ENCODE results near the gene CHD3. TPM values are rescaled to one million over a fixed set of nuclear protein-coding genes. Genes with fewer than 3 reads are reported as not detected.
A peak's percentile ranks its signal among the peaks of the same experiment; 100 is the strongest.

Gene CHD3
- total and polyA plus RNA-seq, 2 of the 13 experiments (the other 11 are each of a cell fraction or from before 2014, with no cell fraction given): 2.7 to 3.7 TPM

GRCh38 chr17:7887482-7888183, 956 bp upstream of the CHD3 start (continued):
- TF ChIP-seq HOXA5 (CRISPR knock-in tag; IDR thresholded peaks at IDR 0.05) (no peak), ZFP62 (CRISPR knock-in tag; IDR thresholded peaks at IDR 0.05) (no peak), ZBTB33 (CRISPR knock-in tag; IDR thresholded peaks at IDR 0.05) (no peak), MTA3 (CRISPR knock-in tag; IDR thresholded peaks at IDR 0.05) (no peak), ZNF230 (CRISPR knock-in tag; IDR thresholded peaks at IDR 0.05) (no peak), SCMH1 (CRISPR knock-in tag; IDR thresholded peaks at IDR 0.05; ENCODE audit: borderline replicate concordance) (no peak), RXRB (CRISPR knock-in tag; IDR thresholded peaks at IDR 0.05; ENCODE audit: borderline replicate concordance) (peak; percentile 46; the same call in 1 of the 2 replicates), GMEB1 (CRISPR knock-in tag; IDR thresholded peaks at IDR 0.05; ENCODE audit: borderline replicate concordance) (no peak), NFIB (CRISPR knock-in tag; IDR thresholded peaks at IDR 0.05; ENCODE audit: borderline replicate concordance) (no peak), MEF2D (CRISPR knock-in tag; IDR thresholded peaks at IDR 0.05) (no peak), POLR2G (IDR thresholded peaks at IDR 0.05; ENCODE audit: low read depth, low read length) (peak; percentile 70), HNRNPK (IDR thresholded peaks at IDR 0.05; ENCODE audit: low read depth, low read length, poor library complexity, severe bottlenecking) (no peak), EED (CRISPR knock-in tag; IDR thresholded peaks at IDR 0.05) (no peak), CBFB (CRISPR knock-in tag; IDR thresholded peaks at IDR 0.05) (0 out of 2 replicates have a peak, but pooled peaks have one; percentile 16), IRF9 (CRISPR knock-in tag; IDR thresholded peaks at IDR 0.05; ENCODE audit: borderline replicate concordance) (no peak; the same call in 1 of the 2 replicates), ZNF772 (CRISPR knock-in tag; IDR thresholded peaks at IDR 0.05) (no peak), ZNF747 (CRISPR knock-in tag; IDR thresholded peaks at IDR 0.05; ENCODE audit: borderline replicate concordance) (no peak), CHD2 (IDR thresholded peaks at IDR 0.05; ENCODE audit: low read depth, low read length) (no peak), MXD3 (CRISPR knock-in tag; IDR thresholded peaks at IDR 0.05) (no peak), SMARCE1 (IDR thresholded peaks at IDR 0.05; ENCODE audit: borderline replicate concordance) (no peak), MAFK (conservative IDR thresholded peaks at IDR 0.05 in 1 of 2, IDR thresholded peaks at IDR 0.05 in 1 of 2; ENCODE audit: low read length in 2 of 2) (no peak), DR1 (CRISPR knock-in tag; IDR thresholded peaks at IDR 0.05) (no peak), ZFP1 (CRISPR knock-in tag; IDR thresholded peaks at IDR 0.05) (no peak), HNRNPL (IDR thresholded peaks at IDR 0.05; ENCODE audit: low read depth, low read length) (no peak), NR1H2 (CRISPR knock-in tag; IDR thresholded peaks at IDR 0.05; ENCODE audit: borderline replicate concordance, low read depth) (no peak), ATF7-NPFF (CRISPR knock-in tag; IDR thresholded peaks at IDR 0.05; ENCODE audit: low read depth) (no peak), PCBP2 (optimal IDR thresholded peaks at IDR 0.05; ENCODE audit: low read depth, low read length, poor library complexity, severe bottlenecking) (no peak)
